Hematopoietic multipotent progenitor cell treated with erythropoietin and hydrocortisone succinate and interleukin-3 and kit ligand, for 4 days (in vitro differentiated cells): Measurements from ENCODE around the gene F12.

ENCODE experiments used
- DNase-seq: peaks from one replicate; pipeline ENCODE4 v3.0.0-alpha.2; 2015

Gene F12

DNA sequence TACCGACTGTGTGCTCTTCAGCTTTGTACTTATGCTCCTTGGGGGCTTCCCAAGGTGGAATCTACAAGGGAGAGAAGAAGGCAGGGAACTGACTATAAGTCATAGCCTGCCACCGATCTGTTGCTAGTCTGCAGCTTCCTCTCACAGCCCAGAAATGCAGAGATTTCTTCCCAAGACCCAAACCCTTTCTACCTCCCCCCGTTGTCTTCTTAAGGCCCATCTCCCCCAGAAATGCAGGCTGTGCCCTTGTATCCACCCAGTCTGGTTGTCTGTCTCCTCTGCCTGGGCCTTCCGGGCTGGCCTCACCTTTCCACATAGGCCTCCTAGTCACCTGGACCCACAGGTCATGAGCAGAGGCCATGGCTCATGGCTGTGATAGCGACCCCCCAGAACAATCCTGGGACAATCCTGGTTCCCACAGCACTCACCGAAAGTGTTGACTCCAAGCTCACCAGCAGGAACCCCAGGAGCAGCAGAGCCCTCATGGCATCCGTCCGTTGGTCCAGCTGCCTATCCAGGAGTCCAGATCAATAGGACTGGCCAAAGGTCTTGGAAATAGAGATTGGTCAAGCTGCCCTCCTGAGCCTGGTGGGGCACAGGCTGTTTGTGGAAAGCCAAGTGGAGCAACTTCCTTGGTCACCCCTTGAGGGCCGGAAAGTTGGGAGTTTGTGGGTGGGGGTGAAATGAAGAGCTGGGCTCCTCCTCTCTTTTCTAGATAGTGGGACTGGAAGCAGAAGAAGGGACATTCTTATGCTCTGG, at the start of gene F12:
Gene F12, minus strand, starts transcription at position 522 of the 759 bp plus-strand sequence. Its CDS starts 37 bp downstream, at position 485.
- DNase-seq: no peak

DNA sequence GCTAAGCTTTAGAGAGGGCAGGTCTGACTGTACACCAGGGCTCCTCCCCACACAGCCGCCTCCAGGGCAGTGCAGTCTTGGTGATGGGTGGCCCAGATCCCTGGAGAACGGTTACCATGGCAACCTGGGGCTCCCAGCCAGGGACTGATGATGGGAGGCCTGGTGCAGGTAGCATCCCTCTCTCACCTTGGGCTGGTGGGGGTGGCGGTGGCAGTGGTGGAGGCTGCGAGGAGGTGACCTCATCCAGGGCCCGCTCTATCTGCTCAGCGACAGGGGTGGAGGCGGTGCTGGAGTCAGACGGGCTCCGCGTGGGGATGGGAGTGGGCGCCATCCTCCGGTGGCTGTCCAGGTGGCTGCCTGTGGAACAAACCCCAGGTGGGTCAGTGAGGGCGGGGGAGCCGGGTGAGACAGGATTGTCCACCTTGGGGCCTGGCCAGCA, 49.6 kb upstream of the F12 start:
- no peak for DNase-seq

DNA sequence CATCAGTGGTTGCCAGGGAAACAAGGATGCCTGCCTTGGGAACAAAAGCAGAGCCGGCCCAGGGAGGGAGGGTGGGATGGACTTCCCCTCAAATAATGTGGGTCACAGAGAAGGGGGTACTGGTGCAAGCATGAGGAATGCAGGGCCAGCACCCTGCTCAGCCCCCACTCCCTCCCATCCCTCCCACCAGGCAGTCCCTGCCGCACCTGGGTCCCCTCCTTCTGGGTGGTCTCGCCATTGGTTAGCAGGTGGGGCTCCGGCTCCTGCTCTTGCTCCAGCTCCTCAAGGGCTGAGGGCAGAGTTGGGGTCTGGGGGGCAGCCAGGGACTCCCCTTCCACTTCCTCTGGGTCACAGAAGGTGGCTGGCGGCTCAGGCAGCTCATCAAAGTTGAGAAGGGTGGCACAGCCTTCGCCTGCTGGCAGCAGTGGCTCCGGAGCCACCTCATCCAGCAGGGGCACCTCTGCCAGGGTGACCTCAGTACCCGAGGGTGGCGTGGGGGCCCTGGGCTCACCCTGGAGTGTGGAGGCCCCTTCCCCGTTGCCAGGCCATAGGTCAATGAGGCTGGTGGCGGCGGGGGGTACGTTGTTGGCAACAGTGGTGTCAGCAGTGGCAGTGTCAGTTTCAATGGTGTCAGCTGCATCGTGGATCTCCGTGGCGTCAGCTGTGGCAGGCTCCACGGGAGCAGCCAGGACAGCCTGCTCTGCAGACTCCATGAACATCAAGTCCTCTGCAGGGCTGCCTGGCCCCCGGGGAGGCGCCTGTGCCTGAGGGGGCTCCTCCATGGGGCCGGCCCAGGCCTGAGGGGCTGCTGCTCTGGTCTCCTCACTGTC, 48.7 kb upstream of the F12 start:
- no peak for DNase-seq

DNA sequence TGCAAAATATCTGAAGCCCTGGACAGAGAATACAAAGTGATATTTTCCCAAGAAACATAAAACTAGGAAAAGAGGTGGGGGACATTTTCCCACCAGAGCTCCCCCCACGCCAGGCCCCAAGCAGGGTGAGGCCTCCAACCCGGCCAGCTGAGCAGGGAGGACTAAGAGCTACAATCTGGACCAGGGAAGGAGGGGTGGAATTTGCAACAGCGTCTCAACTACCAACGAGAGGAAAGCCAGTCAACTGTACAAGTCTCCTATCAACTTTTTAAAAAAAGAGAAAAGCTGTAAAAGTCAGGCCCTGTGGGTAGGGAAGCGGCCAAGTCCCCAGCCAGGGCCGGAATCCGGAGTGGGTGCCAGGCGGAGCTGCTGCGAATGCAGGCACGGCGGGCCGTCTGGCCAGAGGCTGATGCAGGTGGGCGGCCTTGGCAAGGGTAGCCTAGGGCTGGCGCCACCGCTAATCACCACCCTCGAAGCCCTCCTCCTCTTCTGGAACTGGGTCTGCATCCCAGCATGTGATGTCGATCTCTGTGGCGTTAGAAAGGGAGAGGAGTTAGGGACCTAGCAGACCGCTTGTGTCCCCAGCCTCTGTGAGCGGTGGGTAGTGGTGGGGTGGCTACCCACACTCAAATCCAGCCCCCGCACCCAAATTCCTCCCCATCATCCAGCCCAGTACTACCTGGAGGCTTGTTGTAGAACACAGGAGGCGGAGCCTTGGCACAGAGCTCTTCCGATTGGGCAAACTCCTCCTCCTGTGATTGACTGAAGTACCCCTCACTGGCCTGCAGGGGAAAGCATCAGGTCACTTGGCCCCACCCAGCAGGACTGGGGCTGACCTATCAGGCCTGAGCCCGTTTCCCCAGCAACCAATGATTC, 47.9 kb upstream of the F12 start:
- peak; percentile 98 for DNase-seq

DNA sequence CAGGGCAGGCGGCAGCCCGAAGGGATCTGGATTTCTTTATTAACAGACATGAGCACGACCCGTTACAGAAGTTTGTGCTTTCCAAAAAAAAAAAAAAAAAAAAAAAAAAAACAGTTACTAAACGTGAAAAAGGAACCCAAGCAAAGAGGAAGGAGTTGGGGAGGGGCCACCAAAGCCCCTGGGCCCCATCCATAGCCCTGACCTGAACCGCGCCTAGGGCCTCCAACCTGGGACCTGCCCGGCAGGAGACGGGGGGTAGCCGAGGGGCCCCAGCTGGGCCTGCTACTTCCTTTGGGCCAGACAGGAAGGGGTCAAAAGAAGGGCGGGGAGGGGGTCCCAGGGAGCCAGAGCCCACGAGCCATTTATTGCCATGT, 47.2 kb upstream of the F12 start:
- DNase-seq: no peak

DNA sequence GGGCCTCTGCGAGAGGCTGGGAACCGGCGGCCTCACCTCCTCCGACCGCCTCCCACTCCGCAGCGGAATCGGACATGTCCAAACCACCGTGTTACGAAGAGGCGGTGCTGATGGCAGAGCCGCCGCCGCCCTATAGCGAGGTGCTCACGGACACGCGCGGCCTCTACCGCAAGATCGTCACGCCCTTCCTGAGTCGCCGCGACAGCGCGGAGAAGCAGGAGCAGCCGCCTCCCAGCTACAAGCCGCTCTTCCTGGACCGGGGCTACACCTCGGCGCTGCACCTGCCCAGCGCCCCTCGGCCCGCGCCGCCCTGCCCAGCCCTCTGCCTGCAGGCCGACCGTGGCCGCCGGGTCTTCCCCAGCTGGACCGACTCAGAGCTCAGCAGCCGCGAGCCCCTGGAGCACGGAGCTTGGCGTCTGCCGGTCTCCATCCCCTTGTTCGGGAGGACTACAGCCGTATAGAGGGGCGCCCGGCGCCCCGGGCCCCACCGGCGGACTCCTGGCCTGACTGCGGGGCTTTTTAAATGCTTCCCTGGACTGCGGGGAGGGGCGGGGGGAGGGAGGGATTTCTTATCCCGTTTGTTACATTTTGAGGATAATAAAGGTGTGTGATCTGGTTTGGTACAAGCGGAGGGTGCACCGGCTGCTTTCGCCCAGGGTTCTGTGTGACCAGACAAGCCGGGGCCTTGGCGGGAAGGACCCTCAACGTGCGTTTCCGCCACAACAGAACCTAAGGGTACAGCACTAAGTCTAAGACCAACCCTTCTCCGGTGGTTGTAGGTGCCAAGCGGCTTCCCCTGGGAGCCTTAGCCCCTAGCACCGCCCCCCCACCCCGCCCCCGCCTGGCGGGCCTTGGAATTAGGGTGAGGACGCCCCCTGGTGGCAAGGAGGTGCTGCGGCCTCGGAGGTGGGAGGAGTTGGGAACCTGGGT, 46.6 kb upstream of the F12 start:
- peak; percentile 96 for DNase-seq

DNA sequence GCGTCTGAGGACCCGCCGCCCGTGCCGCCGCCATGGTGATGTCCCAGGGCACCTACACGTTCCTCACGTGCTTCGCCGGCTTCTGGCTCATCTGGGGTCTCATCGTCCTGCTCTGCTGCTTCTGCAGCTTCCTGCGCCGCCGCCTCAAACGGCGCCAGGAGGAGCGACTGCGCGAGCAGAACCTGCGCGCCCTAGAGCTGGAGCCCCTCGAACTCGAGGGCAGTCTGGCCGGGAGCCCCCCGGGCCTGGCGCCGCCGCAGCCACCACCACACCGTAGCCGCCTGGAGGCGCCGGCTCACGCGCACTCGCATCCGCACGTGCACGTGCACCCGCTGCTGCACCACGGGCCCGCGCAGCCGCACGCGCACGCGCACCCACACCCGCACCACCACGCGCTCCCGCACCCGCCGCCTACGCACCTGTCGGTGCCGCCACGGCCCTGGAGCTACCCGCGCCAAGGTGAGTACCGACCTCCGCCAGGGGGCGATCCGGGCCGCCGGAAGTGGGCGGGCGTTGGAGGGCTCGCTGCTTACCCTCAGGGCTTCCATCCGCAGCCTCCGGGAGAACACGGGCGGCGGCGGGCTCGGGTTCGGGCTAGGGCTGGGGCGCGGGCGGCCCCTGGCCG, 45.8 kb upstream of the F12 start:
- peak; percentile 87 for DNase-seq

DNA sequence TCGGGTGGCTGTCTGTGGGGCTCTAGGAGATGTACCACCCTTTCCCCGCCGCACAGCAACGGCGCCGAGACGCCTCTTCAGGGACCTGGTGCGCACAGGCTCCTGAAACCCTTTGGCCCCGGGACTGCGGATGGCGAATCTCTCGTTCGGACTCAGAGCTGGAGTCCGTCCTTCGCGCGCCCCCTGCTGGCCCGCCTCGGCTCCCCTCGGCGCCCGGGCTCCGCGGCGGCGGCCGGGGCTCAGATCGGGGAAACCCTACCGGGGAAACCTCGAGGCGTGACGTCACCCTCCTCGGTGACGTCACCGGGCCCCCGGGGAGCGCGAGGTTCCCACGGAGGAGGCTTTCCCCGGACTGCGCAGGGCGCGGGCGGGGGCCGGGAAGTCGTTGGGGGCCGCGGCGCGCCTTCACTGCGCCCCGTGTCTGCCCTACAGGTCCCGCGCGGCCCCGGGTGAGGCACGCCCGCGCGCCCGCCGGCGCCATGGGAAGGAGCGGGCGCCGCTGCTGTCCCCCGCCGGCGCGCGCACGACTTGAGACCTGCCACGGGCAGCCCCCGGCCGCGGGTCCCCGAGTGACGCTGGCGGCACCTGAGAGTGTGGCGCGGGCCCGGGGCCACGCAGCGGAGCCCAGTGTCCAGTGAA, 45.2 kb upstream of the F12 start:
- DNase-seq: peak; percentile 95

DNA sequence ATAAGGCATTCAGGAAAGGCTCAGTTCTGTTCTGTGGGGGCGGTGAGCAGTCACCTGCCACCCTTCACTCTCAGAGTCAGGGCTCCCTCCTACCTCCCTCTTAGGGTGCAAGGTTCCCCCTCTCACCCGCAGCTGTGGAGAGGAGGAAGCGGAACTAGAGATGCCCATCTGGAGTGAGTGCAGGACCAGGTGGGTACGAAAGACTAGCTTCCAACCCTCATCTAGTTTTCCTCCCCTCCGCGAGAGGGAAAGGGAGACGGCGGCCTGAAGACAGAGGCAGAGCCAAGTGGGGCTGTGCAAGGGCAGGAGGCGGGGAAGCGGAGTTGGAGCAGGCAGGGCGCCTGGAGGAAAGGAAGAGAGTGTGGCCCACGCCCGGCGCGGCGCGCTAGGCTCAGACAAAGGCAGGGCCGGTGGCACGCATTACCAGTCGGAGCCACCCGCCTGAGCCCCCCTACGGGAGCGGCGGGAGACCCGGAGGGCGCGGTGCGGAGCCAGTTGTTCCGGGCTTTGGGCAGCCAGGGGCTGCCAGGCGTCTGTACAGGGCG, 44.6 kb upstream of the F12 start:
- DNase-seq: peak; percentile 49

DNA sequence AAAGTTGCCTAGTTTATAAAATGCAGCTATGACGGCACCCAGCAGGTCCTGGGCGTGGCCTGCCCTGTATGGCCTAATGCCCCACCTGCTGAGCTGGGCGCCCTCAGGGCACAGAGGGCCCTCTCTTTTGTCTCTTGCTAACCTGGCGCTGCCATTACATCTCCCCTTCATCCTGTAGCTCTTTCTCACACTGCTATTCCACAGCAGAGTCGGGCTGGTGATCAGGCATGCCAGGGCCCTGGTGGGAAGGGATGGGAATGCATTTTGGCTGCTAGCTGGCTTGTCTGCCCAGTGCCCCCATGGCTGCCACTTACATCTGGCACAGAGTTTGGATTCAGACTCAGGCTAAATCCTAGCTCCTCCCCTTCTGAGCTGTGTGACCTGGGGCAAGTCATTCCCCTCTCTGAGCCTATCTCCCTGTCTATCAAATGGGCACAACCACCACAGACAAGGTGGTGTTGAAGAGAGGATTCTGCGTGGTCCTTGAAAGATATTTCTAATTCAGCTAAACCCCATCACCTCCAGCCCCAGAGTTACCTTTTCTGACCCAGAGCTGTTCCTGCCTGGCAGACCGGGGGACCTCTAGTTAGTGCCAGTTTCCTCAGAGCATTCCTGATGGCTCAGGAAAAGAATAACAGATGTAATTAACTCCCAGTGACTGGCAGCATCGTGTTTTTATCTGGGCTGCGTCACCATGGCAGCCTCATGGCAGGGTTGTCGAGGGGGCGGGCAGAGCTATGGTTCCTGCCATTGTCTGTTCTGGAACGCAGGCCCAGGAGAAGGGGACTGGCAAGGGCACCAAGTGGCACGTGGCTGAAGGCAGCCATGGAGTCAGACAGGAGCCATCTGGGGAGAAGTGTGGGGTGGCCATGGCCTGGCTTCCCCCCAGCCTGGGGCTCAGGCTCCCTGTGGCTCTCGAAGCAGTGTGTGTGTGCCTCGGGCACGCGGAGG, 43.6 kb upstream of the F12 start:
- no peak for DNase-seq

DNA sequence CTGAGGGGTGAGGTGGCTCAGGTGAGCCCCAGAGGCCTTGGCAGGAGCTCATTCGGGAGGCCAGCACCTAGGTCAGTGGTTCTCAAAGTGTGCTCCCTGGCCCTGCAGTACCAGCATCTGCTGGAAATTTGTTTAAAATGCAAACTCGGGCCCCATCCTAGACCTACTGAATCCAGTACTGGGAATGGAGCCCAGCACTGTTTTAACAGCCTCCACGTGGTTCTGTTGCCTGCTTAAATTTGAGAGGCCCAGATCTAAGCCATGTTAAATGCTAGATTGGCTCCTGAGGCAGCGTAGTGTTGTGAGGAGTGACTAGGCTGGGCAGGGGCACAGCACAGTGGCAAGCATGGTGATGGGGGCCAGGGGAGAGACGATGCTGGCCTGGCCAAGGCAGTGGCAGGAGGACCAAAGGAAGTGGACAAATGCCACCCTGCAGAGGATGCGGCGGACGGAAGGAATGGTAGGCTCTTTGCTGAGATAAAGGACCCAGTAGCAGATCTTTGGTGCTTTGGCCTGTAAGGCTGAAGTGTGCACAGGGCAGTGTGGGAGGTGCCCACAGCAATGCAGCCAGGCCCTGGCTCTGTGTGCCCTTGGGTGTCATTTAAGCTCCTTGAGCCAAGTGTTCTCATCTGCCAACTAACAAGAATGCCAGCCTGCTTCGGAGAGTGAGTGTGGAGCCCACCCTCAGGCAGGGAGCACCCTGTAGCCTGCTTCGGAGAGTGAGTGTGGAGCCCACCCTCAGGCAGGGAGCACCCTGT, 41.5 kb upstream of the F12 start:
- DNase-seq: no peak

DNA sequence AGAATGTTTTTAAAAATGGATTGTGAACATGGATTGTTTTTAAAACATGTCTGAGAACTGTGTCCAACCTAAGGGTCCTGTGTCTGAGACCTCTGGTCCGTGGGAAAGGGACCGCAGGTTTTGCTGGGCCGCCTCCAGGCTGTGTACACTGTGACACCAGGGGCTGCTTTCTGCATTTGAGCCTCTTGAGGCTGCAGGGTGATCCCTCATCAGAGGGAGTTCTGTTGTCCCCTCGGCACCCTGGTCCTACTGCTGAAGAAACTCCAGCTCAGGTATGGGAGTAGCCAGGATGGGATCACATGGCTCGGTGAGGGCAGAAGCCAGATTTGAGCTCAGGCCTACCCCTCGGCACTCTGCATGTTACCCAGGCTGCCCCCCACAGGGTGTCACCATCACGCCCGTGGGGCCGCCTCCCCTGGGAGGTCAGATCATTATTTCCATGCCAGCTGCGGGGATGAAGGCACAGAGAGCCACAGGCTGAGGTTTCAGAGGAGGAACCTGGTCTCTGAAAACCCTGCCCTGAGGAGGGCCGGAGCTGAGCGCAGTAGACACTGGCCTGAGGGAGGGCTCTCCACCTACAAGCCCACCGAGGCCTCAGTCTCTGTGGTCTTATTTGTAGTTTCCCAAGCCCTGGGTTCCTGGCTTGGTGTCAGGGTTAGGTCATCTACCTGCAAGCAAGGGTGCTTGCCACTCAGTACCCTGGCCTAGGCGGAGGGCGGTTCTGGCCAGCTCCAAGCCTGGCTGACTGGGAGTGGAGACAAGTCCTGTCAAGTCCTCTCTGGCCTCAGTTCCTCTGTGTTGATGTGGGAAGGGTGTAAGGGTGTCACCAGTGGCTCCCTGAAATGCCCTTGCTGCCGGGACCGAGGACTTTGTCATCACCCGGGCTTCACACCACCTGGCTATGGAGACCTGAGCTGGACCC, 40.0 kb upstream of the F12 start:
- DNase-seq: no peak

DNA sequence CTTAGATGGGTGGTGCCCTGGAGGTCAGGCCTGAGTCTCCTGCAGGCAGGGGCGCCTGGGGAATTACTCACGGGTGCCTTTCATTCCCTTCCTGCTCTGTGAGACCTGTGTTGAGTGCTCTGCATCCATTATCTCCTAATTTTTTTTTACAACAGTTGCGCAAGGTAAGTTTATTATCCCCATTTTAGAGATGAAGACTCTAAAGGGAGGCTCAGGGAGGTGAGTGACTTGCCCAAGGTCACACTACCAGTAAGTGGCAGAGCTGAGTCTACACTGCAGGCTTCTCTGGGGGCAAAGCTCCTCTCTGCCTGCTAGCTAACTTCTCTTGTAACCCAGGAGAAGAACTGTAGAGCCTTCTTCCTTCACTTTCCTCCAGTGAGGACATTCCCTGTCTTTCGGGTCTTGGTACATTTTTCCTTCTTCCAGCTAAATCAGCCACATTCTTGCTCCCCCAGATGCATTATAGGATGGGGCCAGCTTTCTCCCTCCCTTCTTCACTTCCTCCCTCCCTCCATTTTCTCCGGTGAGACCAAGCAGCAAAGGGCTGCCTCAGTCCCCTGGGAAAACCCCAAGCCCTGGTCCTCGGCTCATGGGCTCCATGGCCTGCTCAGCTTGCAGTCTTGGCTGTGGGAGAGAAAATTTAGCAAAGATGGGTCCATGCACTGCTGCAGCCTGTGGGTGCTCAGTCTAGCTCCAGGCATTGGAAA, 39.0 kb upstream of the F12 start:
- no peak for DNase-seq

DNA sequence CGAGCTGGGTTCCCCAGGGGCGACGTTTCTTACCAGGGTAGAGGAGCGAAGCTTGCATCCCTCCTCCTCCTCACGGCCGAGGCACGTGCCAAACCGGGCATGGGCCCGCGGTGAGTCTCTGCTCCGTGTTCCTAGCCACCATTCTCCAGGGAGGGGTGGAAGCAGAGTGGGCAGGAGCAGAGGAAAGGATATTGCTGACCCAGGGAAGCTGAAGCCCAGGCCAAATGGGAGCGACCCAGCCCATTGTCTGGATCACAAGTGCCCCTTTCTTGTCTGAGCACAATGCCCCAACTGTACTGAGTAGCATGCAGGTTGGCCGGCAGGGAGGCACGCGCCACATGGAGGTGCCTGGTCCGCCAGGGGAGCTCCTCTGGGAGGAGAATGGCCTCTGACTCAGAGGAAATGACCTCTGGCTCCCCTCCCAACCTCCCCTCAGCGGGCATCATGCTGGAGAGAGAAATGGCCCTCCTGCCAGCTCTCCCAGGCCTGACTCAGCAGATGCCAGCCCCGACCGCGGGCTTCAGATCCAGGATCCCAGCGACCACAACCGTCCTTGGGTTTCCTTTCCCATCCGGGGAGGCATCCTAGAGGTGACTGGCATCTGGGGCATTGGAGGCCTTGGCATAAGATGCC, 38.4 kb upstream of the F12 start:
- DNase-seq: peak; percentile 59

DNA sequence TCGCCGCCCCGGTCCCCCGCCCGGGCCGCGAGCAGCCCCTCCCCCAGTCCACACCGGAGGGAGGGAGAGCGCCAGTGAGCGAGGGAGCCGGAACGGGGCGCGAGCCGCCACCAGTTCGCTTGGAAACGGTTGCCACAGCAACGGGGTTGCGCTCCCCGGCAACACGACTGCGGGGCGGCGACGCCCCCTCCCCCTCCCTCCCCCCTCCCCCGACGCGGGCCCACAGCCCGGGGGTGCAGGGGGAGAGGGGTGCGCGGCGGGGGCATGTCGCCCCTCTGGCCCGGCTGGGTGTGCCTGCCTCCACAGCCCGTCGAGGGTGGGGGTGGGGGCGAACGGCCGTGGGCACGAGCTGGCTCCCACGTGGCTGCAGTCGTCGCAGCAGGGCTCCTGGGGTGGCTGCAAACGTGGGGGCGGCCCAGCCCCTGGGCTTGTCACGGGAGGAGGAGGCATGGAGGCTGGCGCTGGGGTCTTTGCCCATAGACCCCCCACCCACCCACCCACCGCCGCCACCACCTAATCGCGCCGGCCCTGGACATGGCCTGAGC, 37.8 kb upstream of the F12 start:
- DNase-seq: peak; percentile 77
